Endothelial cell of umbilical vein (primary cell): ENCODE data around the gene STAT5B.
"Not testable (repeated sequence)": the region's sequence is repeated elsewhere in the genome, so short reads cannot be mapped to it uniquely, and the experiment has no call there.

ENCODE experiments used
- FOS ChIP-seq: IDR thresholded peaks from 2 replicates; pipeline ENCODE4 v1.6.1; 2011; ENCODE audit warnings: mild to moderate bottlenecking, low read length, moderate library complexity, borderline replicate concordance; ENCODE audit not compliant: insufficient read depth
- POLR2A ChIP-seq: IDR thresholded peaks from 2 replicates; pipeline ENCODE4 v1.6.1; 2012; ENCODE audit warnings: low read depth, mild to moderate bottlenecking, control low read depth, low read length
- TF ChIP-seq, protein P1 (sequence below), 2 donors: IDR thresholded peaks; 1 replicate in 1 of 2; 2 replicates in 1 of 2; pipeline ENCODE4 v1.5.1; 2011; ENCODE audit warnings: low read length in 2 of 2, mild to moderate bottlenecking in 2 of 2, moderate library complexity in 2 of 2, control low read depth in 1 of 2, inconsistent platforms in 1 of 2, low read depth in 1 of 2; ENCODE audit not compliant: insufficient read depth in 1 of 2; ENCODE audit errors: extremely low read depth in 1 of 2

DNA sequence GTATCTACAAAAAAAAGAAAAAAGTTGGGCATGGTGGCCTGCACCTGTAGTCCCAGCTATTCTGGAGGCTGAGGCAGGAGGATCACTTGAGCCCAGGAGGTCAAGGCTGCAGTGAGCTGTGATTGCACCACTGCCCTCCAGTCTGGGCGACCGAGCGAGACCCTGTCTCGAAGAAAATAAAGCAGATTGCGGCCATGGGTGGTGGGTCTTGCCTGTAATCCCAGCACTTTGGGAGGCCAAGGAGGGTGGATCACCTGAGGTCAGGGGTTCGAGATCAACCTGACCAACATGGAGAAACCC lies 28.8 kb upstream of the STAT5B start:
- TF ChIP-seq, protein P1, sequence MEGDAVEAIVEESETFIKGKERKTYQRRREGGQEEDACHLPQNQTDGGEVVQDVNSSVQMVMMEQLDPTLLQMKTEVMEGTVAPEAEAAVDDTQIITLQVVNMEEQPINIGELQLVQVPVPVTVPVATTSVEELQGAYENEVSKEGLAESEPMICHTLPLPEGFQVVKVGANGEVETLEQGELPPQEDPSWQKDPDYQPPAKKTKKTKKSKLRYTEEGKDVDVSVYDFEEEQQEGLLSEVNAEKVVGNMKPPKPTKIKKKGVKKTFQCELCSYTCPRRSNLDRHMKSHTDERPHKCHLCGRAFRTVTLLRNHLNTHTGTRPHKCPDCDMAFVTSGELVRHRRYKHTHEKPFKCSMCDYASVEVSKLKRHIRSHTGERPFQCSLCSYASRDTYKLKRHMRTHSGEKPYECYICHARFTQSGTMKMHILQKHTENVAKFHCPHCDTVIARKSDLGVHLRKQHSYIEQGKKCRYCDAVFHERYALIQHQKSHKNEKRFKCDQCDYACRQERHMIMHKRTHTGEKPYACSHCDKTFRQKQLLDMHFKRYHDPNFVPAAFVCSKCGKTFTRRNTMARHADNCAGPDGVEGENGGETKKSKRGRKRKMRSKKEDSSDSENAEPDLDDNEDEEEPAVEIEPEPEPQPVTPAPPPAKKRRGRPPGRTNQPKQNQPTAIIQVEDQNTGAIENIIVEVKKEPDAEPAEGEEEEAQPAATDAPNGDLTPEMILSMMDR (IDR thresholded peaks at IDR 0.05; ENCODE audit: extremely low read depth in 1 of 2, insufficient read depth in 1 of 2, low read depth in 1 of 2, low read length in 2 of 2): not testable (repeated sequence)
- not testable (repeated sequence) for TF ChIP-seq POLR2A, FOS
